Measurements from ENCODE around the gene KLF3.

The KLF3 gene

DNA sequence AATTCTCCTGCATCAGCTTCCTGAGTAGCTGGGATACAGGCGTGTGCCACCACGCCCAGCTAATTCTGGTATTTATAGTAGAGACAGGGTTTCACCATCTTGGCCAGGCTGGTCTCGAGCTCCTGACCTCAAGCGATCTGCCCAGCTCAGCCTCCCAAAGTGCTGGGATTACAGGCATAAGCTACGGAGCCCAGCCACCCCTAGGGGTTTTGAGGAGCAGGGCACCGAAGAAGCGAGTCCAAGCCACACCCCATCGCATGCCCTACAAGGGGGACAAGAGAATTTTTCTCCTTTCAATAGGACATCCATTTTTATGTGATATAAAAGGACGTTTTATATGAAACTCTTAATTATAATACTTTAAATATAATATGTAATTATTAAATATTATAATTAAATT is 13.9 kb upstream of the KLF3 start:
- DNase-seq (ENCODE audit: low read depth) = no peak
- TF ChIP-seq, protein P1, sequence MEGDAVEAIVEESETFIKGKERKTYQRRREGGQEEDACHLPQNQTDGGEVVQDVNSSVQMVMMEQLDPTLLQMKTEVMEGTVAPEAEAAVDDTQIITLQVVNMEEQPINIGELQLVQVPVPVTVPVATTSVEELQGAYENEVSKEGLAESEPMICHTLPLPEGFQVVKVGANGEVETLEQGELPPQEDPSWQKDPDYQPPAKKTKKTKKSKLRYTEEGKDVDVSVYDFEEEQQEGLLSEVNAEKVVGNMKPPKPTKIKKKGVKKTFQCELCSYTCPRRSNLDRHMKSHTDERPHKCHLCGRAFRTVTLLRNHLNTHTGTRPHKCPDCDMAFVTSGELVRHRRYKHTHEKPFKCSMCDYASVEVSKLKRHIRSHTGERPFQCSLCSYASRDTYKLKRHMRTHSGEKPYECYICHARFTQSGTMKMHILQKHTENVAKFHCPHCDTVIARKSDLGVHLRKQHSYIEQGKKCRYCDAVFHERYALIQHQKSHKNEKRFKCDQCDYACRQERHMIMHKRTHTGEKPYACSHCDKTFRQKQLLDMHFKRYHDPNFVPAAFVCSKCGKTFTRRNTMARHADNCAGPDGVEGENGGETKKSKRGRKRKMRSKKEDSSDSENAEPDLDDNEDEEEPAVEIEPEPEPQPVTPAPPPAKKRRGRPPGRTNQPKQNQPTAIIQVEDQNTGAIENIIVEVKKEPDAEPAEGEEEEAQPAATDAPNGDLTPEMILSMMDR (IDR thresholded peaks at IDR 0.05; ENCODE audit: low read length, missing control alignments) = no peak
- H3K4me3 ChIP-seq (replicated peaks; ENCODE audit: low read depth, low read length) = no peak overlapping the region

DNA sequence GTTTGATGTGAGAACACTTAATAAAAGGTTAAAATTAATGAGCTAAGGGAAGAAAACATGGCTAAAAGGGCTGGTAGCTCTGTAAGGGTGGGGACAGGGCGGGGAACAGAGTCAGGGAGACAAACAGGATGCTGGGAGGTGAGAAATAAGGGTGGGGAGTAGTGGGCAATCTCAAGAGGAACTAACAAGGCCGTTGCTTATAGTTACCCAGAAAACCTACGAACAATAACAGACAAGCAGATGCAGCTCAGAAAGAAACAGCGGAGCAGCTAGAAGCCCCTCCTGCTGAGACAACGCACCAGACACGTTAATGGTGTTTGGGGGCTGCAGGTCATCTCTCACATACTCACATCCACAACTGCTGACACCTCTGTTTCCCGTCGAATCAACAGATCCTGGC is 9.7 kb upstream of the KLF3 start:
- TF ChIP-seq, protein P1 (IDR thresholded peaks at IDR 0.05; ENCODE audit: low read length, missing control alignments) = no peak
- no peak overlapping the region for H3K4me3 ChIP-seq (replicated peaks; ENCODE audit: low read depth, low read length)
- no peak for DNase-seq (ENCODE audit: low read depth)

DNA sequence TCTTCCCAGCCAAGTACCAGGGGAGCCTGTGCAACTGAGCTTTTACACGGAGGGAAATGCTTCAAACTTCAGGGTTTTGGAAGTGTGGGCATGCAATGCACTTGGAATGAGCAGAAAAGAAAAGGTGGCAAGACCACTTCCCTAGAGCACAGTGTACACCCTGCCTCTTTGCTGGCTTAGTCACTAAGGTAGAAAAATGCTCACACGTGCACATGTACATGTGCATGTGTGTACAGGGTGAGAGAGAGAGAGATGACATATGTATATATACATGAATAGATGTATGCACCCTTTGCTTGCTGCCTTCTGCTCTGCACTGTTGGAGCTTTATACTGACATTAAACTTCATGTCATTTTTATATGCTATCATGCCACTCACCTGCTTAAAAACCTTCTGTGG is 7.9 kb upstream of the KLF3 start:
- DNase-seq (ENCODE audit: low read depth) = no peak
- TF ChIP-seq, protein P1 (IDR thresholded peaks at IDR 0.05; ENCODE audit: low read length, missing control alignments) = no peak
- H3K4me3 ChIP-seq (replicated peaks; ENCODE audit: low read depth, low read length) = no peak overlapping the region

DNA sequence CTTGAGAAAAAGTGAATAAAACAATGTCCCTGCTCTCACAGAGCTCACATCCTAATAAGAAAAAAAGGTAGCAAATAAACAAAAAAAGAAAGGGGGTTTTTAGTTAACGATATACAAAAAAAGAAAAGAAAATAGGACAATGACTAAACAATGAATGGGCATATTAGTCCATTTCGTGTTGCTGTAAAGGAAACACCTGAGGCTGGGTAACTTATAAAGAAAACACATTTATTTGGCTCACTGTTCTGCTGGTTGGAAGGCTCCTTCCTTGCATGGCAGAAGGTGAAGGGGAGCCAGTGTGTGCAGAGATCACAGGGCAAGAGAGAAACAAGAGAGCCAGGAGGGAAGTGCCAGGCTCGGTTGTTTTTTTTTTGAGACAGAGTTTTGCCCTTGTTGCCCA is 4.7 kb upstream of the KLF3 start:
- no peak overlapping the region for H3K4me3 ChIP-seq (replicated peaks; ENCODE audit: low read depth, low read length)
- DNase-seq (ENCODE audit: low read depth) = no peak
- TF ChIP-seq, protein P1 (IDR thresholded peaks at IDR 0.05; ENCODE audit: low read length, missing control alignments) = no peak

DNA sequence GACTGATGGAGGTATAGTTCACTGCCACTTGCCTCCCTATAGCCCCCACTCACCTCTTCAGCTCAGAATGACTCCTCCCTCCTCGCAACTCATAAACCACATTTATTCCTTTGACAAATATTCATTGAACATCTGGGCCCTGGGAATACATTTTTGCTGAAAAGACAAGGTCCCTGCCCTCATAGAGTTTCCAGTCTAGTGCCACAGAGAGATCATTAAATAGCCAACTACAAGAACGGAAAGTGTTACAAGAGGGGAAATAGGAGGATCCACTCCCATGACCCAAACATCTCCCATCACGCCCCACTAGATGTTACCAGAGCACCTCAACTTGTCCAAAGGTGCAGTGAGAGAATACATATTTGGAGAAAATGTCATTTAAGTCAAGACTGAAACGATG is 3.2 kb upstream of the KLF3 start:
- no peak for DNase-seq (ENCODE audit: low read depth)

DNA sequence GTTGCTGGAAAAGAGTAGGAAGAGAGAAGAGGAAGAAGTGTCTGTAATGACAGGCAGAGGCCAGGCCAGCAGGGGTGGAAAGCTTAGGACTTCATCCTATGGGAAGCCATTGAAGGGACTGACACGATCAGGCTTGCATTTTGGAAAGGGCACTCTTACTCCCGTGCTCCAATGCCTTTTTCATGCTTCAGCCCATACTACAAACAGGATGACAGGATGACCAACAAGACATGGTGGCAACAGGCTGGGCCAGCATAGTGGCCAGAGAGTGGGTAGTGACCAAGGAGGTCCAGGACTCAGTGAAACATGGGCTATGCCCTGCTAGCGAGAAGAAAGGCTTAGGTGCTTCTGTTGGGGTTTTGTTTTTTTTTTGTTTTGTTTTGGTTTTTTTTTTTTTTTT is 2.6 kb upstream of the KLF3 start:
- H3K4me3 ChIP-seq (replicated peaks; ENCODE audit: low read depth, low read length) = no peak overlapping the region
- no peak for DNase-seq (ENCODE audit: low read depth)
- TF ChIP-seq, protein P1 (IDR thresholded peaks at IDR 0.05; ENCODE audit: low read length, missing control alignments) = no peak

More for the DNA sequence above, 3.2 kb upstream of the KLF3 start:
- TF ChIP-seq, protein P1 (IDR thresholded peaks at IDR 0.05; ENCODE audit: low read length, missing control alignments) = no peak
- no peak overlapping the region for H3K4me3 ChIP-seq (replicated peaks; ENCODE audit: low read depth, low read length)

DNA sequence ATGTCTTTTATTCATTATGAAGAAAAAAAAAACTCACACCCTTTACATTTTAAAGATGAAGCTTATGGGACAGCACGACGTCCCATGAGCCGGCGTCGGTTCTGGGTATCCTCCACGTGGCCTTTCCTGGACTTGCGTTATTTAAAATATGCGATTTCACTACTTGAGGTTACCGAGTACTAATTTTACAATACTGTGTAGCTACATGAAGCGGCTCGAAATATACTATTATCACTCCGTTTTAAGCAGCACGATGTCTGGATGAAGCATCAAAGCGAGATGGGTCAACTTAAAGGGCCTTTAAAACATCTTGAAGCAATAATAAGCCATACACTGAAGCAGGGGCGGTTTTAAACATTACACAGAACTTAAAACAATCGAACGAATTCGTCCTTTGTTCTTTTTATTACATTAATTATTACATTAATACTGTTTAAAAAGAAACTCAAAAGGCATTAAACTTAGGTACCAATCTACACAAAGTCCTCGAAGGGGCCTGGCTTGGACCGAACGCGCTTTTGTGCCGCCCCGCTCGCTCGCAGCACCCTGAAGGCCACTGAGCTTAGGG is 1.4 kb upstream of the KLF3 start:
- TF ChIP-seq, protein P1 (IDR thresholded peaks at IDR 0.05; ENCODE audit: low read length, missing control alignments) = no peak
- H3K4me3 ChIP-seq (replicated peaks; ENCODE audit: low read depth, low read length) = peak overlapping the region; percentile 58
- peak; percentile 22 for DNase-seq (ENCODE audit: low read depth)

Measured in fibroblast of pulmonary artery (primary cell).